IMR-90 (cell line): ENCODE results near the gene TMEM82. TPM values are rescaled to one million over a fixed set of nuclear protein-coding genes. Genes with fewer than 3 reads are reported as not detected.

Experiments used
- ATAC-seq: fragments of 200-7000 bp; cut with Tn5 transposase; 2 replicates; pipeline ENCODE4 v1.9.1; 2020; ENCODE audit warnings: low read depth, mild to moderate bottlenecking, moderate library complexity
- BruUV-seq: library from RNA; stranded (reverse); fragments of 400-500 nt; replicated peaks from 2 replicates; lab custom pipeline; 2021; lab: Mats Ljungman, UMichigan
- CTCF ChIA-PET: fragments of 300-600 bp; formaldehyde crosslinking; extraction: SDS; loops from one replicate; lab custom pipeline; 2021; ENCODE audit warnings: antibody characterized with exemption; lab: Yijun Ruan, JAX
- POLR2A ChIA-PET: fragments of 300-600 bp; sonication (Branson Sonifier 250); formaldehyde crosslinking; loops from one replicate; lab custom pipeline; 2022; ENCODE audit warnings: antibody characterized with exemption; ENCODE audit not compliant: unreplicated experiment; lab: Charles Lee
- DNase-seq: peaks from one replicate; pipeline ENCODE4 v3.0.0; 2013
- H2AFZ ChIP-seq: replicated peaks from 2 replicates; pipeline ENCODE3; 2013; ENCODE audit warnings: low read length, mild to moderate bottlenecking; ENCODE audit not compliant: poor library complexity
- H2AK5ac ChIP-seq: 2 replicates; pipeline ENCODE4 v1.6.1; 2013; ENCODE audit warnings: low read depth, low read length, inconsistent platforms
- H2AK9ac ChIP-seq: replicated peaks from 2 replicates; pipeline ENCODE3; 2013; ENCODE audit warnings: mild to moderate bottlenecking, low read depth, low read length, moderate library complexity; ENCODE audit not compliant: poor library complexity
- H2BK120ac ChIP-seq: 2 replicates; pipeline ENCODE4 v1.6.1; 2013; ENCODE audit warnings: low read depth, low read length, inconsistent platforms
- H2BK15ac ChIP-seq: 3 replicates; pipeline ENCODE4 v1.6.1; 2013; ENCODE audit warnings: low read depth, low read length, inconsistent platforms
- H2BK20ac ChIP-seq: 2 replicates; pipeline ENCODE4 v1.6.1; 2013; ENCODE audit warnings: low read depth, mild to moderate bottlenecking, inconsistent platforms, low read length, moderate library complexity
- H2BK5ac ChIP-seq: 2 replicates; pipeline ENCODE4 v1.6.1; 2013; ENCODE audit warnings: mild to moderate bottlenecking, low read depth, low read length, inconsistent platforms; ENCODE audit not compliant: poor library complexity, severe bottlenecking
- H3K14ac ChIP-seq: replicated peaks from 2 replicates; pipeline ENCODE4 v1.6.1; 2013; ENCODE audit warnings: low read depth, low read length, inconsistent platforms
- H3K18ac ChIP-seq: 2 replicates; pipeline ENCODE4 v1.6.1; 2013; ENCODE audit warnings: low read depth, low read length, control low read depth
- H3K23ac ChIP-seq: 2 replicates; pipeline ENCODE4 v1.6.1; 2013; ENCODE audit warnings: low read depth, low read length, inconsistent platforms
- H3K27ac ChIP-seq: 2 replicates; pipeline ENCODE4 v1.5.1; 2013; ENCODE audit warnings: mild to moderate bottlenecking, control low read depth, low read length; ENCODE audit not compliant: insufficient read depth
- H3K27me3 ChIP-seq: 2 replicates; pipeline ENCODE4 v1.6.1; 2013; ENCODE audit warnings: low read length; ENCODE audit not compliant: control insufficient read depth, insufficient read depth
- H3K36me3 ChIP-seq: 2 replicates; pipeline ENCODE4 v1.6.1; 2013; ENCODE audit warnings: low read length, mixed read lengths; ENCODE audit not compliant: control insufficient read depth, insufficient read depth
- H3K4ac ChIP-seq: 2 replicates; pipeline ENCODE4 v1.6.1; 2013; ENCODE audit warnings: low read depth, low read length, inconsistent platforms
- H3K4me1 ChIP-seq: 2 replicates; pipeline ENCODE4 v1.6.1; 2013; ENCODE audit warnings: low read length, mixed read lengths; ENCODE audit not compliant: control insufficient read depth, insufficient read depth
- H3K4me2 ChIP-seq: 2 replicates; pipeline ENCODE4 v1.6.1; 2013; ENCODE audit warnings: low read depth, mild to moderate bottlenecking, control low read depth, low read length, moderate library complexity
- H3K4me3 ChIP-seq: 2 replicates; pipeline ENCODE4 v1.5.1; 2013; ENCODE audit warnings: low read depth, mild to moderate bottlenecking, control low read depth, low read length, moderate library complexity; ENCODE audit not compliant: insufficient read depth
- H3K56ac ChIP-seq: 2 replicates; pipeline ENCODE4 v1.6.1; 2013; ENCODE audit warnings: low read length, inconsistent platforms; ENCODE audit not compliant: insufficient read depth; ENCODE audit errors: extremely low read depth
- H3K79me1 ChIP-seq, 2 experiments: 2 replicates each; pipeline ENCODE4 v1.6.1; 2013; ENCODE audit warnings: low read length in 2 of 2, inconsistent platforms in 1 of 2, low read depth in 1 of 2
- H3K9ac ChIP-seq: 2 replicates; pipeline ENCODE4 v1.6.1; 2013; ENCODE audit warnings: low read depth, low read length, control low read depth
- H3K9me1 ChIP-seq: 2 replicates; pipeline ENCODE4 v1.6.1; 2013; ENCODE audit warnings: low read length, inconsistent platforms; ENCODE audit not compliant: insufficient read depth
- H3K9me3 ChIP-seq: 2 replicates; pipeline ENCODE4 v1.6.1; 2013; ENCODE audit warnings: low read length; ENCODE audit not compliant: control insufficient read depth, insufficient read depth
- H4K20me1 ChIP-seq: 2 replicates; pipeline ENCODE4 v1.6.1; 2013; ENCODE audit warnings: low read length, inconsistent platforms; ENCODE audit not compliant: insufficient read depth
- H4K5ac ChIP-seq: 2 replicates; pipeline ENCODE4 v1.6.1; 2013; ENCODE audit warnings: mild to moderate bottlenecking, low read depth, low read length, control low read depth
- H4K8ac ChIP-seq, 2 experiments: 2 replicates each; pipeline ENCODE4 v1.6.1; 2013; ENCODE audit warnings: low read depth in 2 of 2, low read length in 2 of 2, control low read depth in 1 of 2, inconsistent platforms in 1 of 2
- H4K91ac ChIP-seq: 2 replicates; pipeline ENCODE4 v1.6.1; 2013; ENCODE audit warnings: low read depth, low read length, inconsistent platforms; ENCODE audit not compliant: insufficient read depth
- CHD1 ChIP-seq: IDR thresholded peaks from 2 replicates; pipeline ENCODE4 v1.6.1; 2012; ENCODE audit warnings: low read depth, low read length, improper control_type of control experiment
- MXI1 ChIP-seq: IDR thresholded peaks from 2 replicates; pipeline ENCODE4 v1.6.1; 2012; ENCODE audit warnings: low read depth, mild to moderate bottlenecking, low read length, moderate library complexity, borderline replicate concordance
- WGBS, 2 experiments: methylation state at CpG; one replicate each; pipeline versions ENCODE4 v1.1.5 to v1.1.7; 2013; ENCODE audit warnings: missing lambda C conversion rate in 2 of 2; ENCODE audit not compliant: insufficient read length in 1 of 2; ENCODE audit errors: extremely low coverage in 2 of 2; 5-methylcytosine and 5-hydroxymethylcytosine counted together
- dilution Hi-C: fragments of 300-500 bp; cut with HindIII; formaldehyde crosslinking; loops from one replicate; pipeline ENCODE4 v1.14.3; 2018; ENCODE audit warnings: low sequenced_read_pairs; ENCODE audit not compliant: unreplicated experiment
- in situ Hi-C: fragments of 300-500 bp; cut with MboI; formaldehyde crosslinking; loops from 3 replicates; pipeline ENCODE4 v1.14.3; 2019; ENCODE audit warnings: low sequenced_read_pairs, inconsistent platforms, mixed read lengths
- intact Hi-C: fragments of 100-400 bp; cut with micrococcal nuclease; formaldehyde crosslinking; loops from 2 replicates; pipeline ENCODE4 v1.10.0; 2022
- polyA plus RNA-seq, 3 experiments: library from polyadenylated mRNA; depleted of rRNA; stranded (reverse); fragments of >200 nt; gene quantifications; 2 replicates each; pipeline ENCODE4 v1.2.3, GENCODE V29; 2012; ENCODE audit warnings: low replicate concordance in 1 of 3
- total RNA-seq: library from RNA; depleted of rRNA; stranded (reverse); fragments of >200 nt; gene quantifications from 2 replicates; pipeline ENCODE4 v1.2.3, GENCODE V29; 2012

The TMEM82 gene
- total and polyA plus RNA-seq, 2 of the 4 experiments (the other 2 are of a cell fraction) = not detected

DNA sequence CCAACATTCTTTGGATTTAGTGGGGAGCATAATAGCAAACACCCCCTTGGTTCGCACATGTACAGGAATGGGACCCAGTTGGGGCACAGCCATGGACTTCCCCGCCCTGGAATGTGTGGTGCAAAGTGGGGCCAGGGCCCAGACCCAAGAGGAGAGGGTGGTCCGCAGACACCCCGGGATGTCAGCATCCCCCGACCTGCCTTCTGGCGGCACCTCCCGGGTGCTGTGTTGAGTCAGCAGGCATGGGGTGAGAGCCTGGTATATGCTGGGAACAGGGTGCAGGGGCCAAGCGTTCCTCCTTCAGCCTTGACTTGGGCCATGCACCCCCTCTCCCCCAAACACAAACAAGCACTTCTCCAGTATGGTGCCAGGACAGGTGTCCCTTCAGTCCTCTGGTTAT lies 43.4 kb downstream of the TMEM82 start:
- peaks cover 3% of the 10 kb centered on the region for H4K20me1 ChIP-seq
- H2AK9ac ChIP-seq = peak overlapping the region; percentile 15
- WGBS, 2 experiments = 100% methylated on average over 1 of the region's 8 CpGs; no CpG with 5 or more reads in 1 of the 2 experiments
- no peak overlapping the region for H2BK5ac ChIP-seq
- no peaks in the 10 kb centered on the region for H3K9me3 ChIP-seq
- peaks cover 33% of the 10 kb centered on the region for H3K36me3 ChIP-seq
- no peak overlapping the region for H4K91ac ChIP-seq
- H2BK20ac ChIP-seq = no peak overlapping the region
- H3K18ac ChIP-seq = no peak overlapping the region
- no peak for TF ChIP-seq MXI1
- no peak for TF ChIP-seq CHD1
- in situ Hi-C loops (loop anchor here (25.0 kb wide), 1 partner anchor 402 kb away; no protein-coding TSS in a partner anchor), dilution Hi-C loops (no loop called here), intact Hi-C loops (no loop called here)
- peak overlapping the region; percentile 43 for H2AFZ ChIP-seq
- no peak overlapping the region for H4K8ac ChIP-seq
- no peak overlapping the region for H4K5ac ChIP-seq
- no peak overlapping the region for H3K4me3 ChIP-seq
- no TSS peak for BruUV-seq
- H3K23ac ChIP-seq = no peak overlapping the region
- no peak overlapping the region for H2BK120ac ChIP-seq
- 0 out of 2 replicates have a peak, but pooled peaks cover 3% of the 10 kb centered on the region for H3K4me1 ChIP-seq
- ChIA-PET POLR2A (no interaction called here), CTCF (no interaction called here)
- H3K4me2 ChIP-seq = no peak overlapping the region
- no peak overlapping the region for H3K14ac ChIP-seq
- H3K79me1 ChIP-seq = peaks cover 3% of the 10 kb centered on the region in 2 experiments; a peak in 1 of 4 replicates
- no peak for DNase-seq
- H2AK5ac ChIP-seq = no peak overlapping the region
- peaks cover 8% of the 10 kb centered on the region for H3K9me1 ChIP-seq
- no peaks in the 10 kb centered on the region for H3K27me3 ChIP-seq
- no peak overlapping the region for H2BK15ac ChIP-seq
- H3K4ac ChIP-seq = no peak overlapping the region
- H3K9ac ChIP-seq = no peak overlapping the region
- H3K56ac ChIP-seq = no peak overlapping the region
- no peak for ATAC-seq
- H3K27ac ChIP-seq = no peak overlapping the region
